ENCODE data around the gene TMC1.

DNA sequence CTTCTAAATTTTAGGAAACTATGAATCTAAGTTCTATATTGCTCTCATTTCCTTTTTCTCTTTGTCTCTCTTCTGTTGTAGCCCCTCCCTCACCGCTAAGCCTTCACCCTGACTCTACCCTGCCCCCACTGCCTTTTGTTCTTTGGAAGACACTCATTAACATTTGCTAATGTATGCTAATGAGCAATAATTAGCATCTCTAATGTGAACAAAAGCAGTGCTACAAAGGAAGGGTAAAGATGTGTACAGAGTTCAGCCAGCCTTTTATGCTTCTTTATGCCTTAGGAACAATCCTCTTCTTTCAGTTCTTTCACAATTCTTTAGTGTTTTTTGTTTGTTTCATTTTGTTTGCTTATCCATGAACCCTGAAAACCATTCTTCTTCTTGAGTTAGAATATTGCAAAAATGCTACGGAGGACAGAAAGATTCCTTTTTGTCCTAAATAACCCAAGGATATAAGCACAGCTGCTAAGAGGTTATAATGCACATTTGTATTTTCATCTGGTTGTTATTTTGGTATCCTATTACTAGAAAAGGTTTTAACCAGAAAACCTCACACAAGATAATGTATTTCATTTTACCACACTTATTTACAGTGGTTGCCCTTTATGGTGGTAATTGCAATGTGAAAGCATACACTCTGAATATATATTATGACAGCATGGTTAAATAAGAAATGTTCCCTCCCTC is 159.3 kb downstream of the TMC1 start:
- TF ChIP-seq CTCF (IDR thresholded peaks at IDR 0.05) (no peak), POLR2A (IDR thresholded peaks at IDR 0.05) (no peak)
